Natural killer cell (primary cell): ENCODE measurements around the gene SRP68. TPM values are rescaled to one million over a fixed set of nuclear protein-coding genes. Genes with fewer than 3 reads are reported as not detected.

Experiments used
- ATAC-seq, 3 donors: fragments of 150-1000 bp in 2 of 3; fragments of 200-7000 bp in 1 of 3; cut with Tn5 transposase; 1 replicate in 1 of 3; 2 replicates in 2 of 3; pipeline ENCODE4 v1.10.0; 2021; ENCODE audit warnings: mild to moderate bottlenecking in 2 of 3, moderate library complexity in 2 of 3
- DNase-seq, 2 donors: peaks; one replicate each; pipeline versions ENCODE4 v3.0.0 to v3.0.0-alpha.2; 2013 to 2021; ENCODE audit warnings: mixed read lengths in 1 of 2
- H3K27ac ChIP-seq: one replicate; pipeline ENCODE4 v1.5.1; 2013; ENCODE audit warnings: mild to moderate bottlenecking, low read length
- H3K27me3 ChIP-seq: one replicate; pipeline ENCODE4 v1.6.1; 2013; ENCODE audit warnings: low read length; ENCODE audit not compliant: control insufficient read depth, insufficient read depth
- H3K36me3 ChIP-seq: one replicate; pipeline ENCODE4 v1.6.1; 2013; ENCODE audit warnings: low read length; ENCODE audit not compliant: control insufficient read depth, insufficient read depth
- H3K4me1 ChIP-seq: one replicate; pipeline ENCODE4 v1.6.1; 2013; ENCODE audit warnings: low read length; ENCODE audit not compliant: control insufficient read depth, insufficient read depth
- H3K4me3 ChIP-seq: one replicate; pipeline ENCODE4 v1.5.1; 2013; ENCODE audit warnings: low read length
- H3K9me3 ChIP-seq: one replicate; pipeline ENCODE4 v1.6.1; 2013; ENCODE audit warnings: low read length; ENCODE audit not compliant: control insufficient read depth, insufficient read depth
- H3K27ac Mint-ChIP-seq, 2 donors: one replicate each; pipeline ENCODE4 v1.8.0; 2022; ENCODE audit warnings: mild to moderate bottlenecking in 2 of 2, mixed read lengths in 2 of 2, moderate library complexity in 1 of 2
- H3K27me3 Mint-ChIP-seq, 2 donors: one replicate each; pipeline ENCODE4 v1.8.0; 2022; ENCODE audit warnings: low read depth in 2 of 2, mixed read lengths in 2 of 2
- H3K36me3 Mint-ChIP-seq: one replicate; pipeline ENCODE4 v1.8.0; 2022; ENCODE audit warnings: mixed read lengths
- H3K4me1 Mint-ChIP-seq, 2 donors: one replicate each; pipeline ENCODE4 v1.8.0; 2022; ENCODE audit warnings: mixed read lengths in 2 of 2
- H3K4me3 Mint-ChIP-seq: one replicate; pipeline ENCODE4 v1.8.0; 2022; ENCODE audit warnings: mild to moderate bottlenecking, moderate library complexity, mixed read lengths
- H3K9me3 Mint-ChIP-seq, 2 donors: one replicate each; pipeline ENCODE4 v1.8.0; 2022; ENCODE audit warnings: mixed read lengths in 2 of 2
- CTCF ChIP-seq: fragments of 200-600 bp; IDR thresholded peaks from one replicate; pipeline ENCODE4 v1.8.0; 2022; ENCODE audit warnings: antibody characterized with exemption
- WGBS: methylation state at CpG from one replicate; pipeline ENCODE4 v1.1.7; 2013; ENCODE audit warnings: missing lambda C conversion rate; ENCODE audit not compliant: insufficient coverage; 5-methylcytosine and 5-hydroxymethylcytosine counted together
- intact Hi-C: fragments of 100-400 bp; cut with micrococcal nuclease; formaldehyde crosslinking; loops from one replicate; pipeline ENCODE4 v1.14.2; 2022
- total RNA-seq, 4 donors: library from RNA; stranded (reverse); fragments of 120-200 nt in 1 of 4; gene quantifications; one replicate each; pipeline versions ENCODE4 v1.2.3 to v1.2.4, GENCODE V29; 2013 to 2022

SRP68 gene
- total RNA-seq, 3 donors from 2014 or later (not counting 1 experiment from before 2014, with no cell fraction given) = 57.8 to 74.4 (median 70.7) TPM

- WGBS = 94% methylated on average over 3 of the region's 6 CpGs
- intact Hi-C loops = no loop called here
These were observed 31.9 kb downstream of the SRP68 start for GRCh38 chr17:76040376-76040775.

GRCh38 chr17:76039121-76039520, 33.2 kb downstream of the SRP68 start:
- ATAC-seq = no peak
- 90% methylated on average over 6 of the region's 6 CpGs for WGBS
- peaks cover 28% of the 10 kb centered on the region for H3K36me3 Mint-ChIP-seq
- no peaks in the 10 kb centered on the region for H3K9me3 ChIP-seq
- intact Hi-C loops = no loop called here
- no peak overlapping the region for H3K4me3 ChIP-seq
- peaks cover 58% of the 10 kb centered on the region for H3K36me3 ChIP-seq
- no peaks in the 10 kb centered on the region for H3K27me3 Mint-ChIP-seq
- no peak for DNase-seq
- TF ChIP-seq CTCF = no peak
- H3K9me3 Mint-ChIP-seq = no peaks in the 10 kb centered on the region
- no peak overlapping the region for H3K27ac ChIP-seq
- no peak overlapping the region for H3K4me3 Mint-ChIP-seq
- H3K27me3 ChIP-seq = no peaks in the 10 kb centered on the region
- H3K4me1 Mint-ChIP-seq = no peaks in the 10 kb centered on the region
- H3K27ac Mint-ChIP-seq = no peak overlapping the region
- no peaks in the 10 kb centered on the region for H3K4me1 ChIP-seq

More at GRCh38 chr17:76040376-76040775, 31.9 kb downstream of the SRP68 start:
- Mint-ChIP-seq H3K27me3 (no peaks in the 10 kb centered on the region), H3K27ac (no peak overlapping the region), H3K4me1 (no peaks in the 10 kb centered on the region), H3K9me3 (no peaks in the 10 kb centered on the region), H3K4me3 (no peak overlapping the region), H3K36me3 (peaks cover 31% of the 10 kb centered on the region)
- Histone ChIP-seq H3K27ac (no peak overlapping the region), H3K27me3 (no peaks in the 10 kb centered on the region), H3K36me3 (peaks cover 70% of the 10 kb centered on the region), H3K4me1 (no peaks in the 10 kb centered on the region), H3K4me3 (no peak overlapping the region), H3K9me3 (no peaks in the 10 kb centered on the region)
- ATAC-seq (no peak), DNase-seq (no peak)
- no peak for TF ChIP-seq CTCF

GRCh38 chr17:76038050-76038449, 34.3 kb downstream of the SRP68 start:
- 94% methylated on average over 3 of the region's 3 CpGs for whole genome bisulfite sequencing
- H3K9me3 Mint-ChIP-seq = no peaks in the 10 kb centered on the region
- DNase-seq (no peak), ATAC-seq (no peak)
- no peaks in the 10 kb centered on the region for H3K27me3 ChIP-seq
- no peak for TF ChIP-seq CTCF
- H3K4me3 Mint-ChIP-seq = no peak overlapping the region
- no peak overlapping the region for H3K27ac ChIP-seq
- peaks cover 48% of the 10 kb centered on the region for H3K36me3 ChIP-seq
- intact Hi-C loops = no loop called here
- no peaks in the 10 kb centered on the region for H3K27me3 Mint-ChIP-seq
- peak overlapping the region; percentile 34 to 41 for H3K27ac Mint-ChIP-seq
- no peaks in the 10 kb centered on the region for H3K9me3 ChIP-seq
- peaks cover 21% of the 10 kb centered on the region for H3K36me3 Mint-ChIP-seq
- no peaks in the 10 kb centered on the region for H3K4me1 ChIP-seq
- no peaks in the 10 kb centered on the region for H3K4me1 Mint-ChIP-seq
- H3K4me3 ChIP-seq = no peak overlapping the region

GRCh38 chr17:76036497-76037261, 35.6 kb downstream of the SRP68 start:
- no peak for TF ChIP-seq CTCF
- H3K9me3 Mint-ChIP-seq = no peaks in the 10 kb centered on the region
- Histone ChIP-seq H3K36me3 (peaks cover 35% of the 10 kb centered on the region), H3K4me1 (no peaks in the 10 kb centered on the region), H3K27me3 (no peaks in the 10 kb centered on the region), H3K4me3 (no peak overlapping the region), H3K27ac (no peak overlapping the region), H3K9me3 (no peaks in the 10 kb centered on the region)
- no peak for ATAC-seq
- no peaks in the 10 kb centered on the region for H3K4me1 Mint-ChIP-seq
- H3K36me3 Mint-ChIP-seq = peaks cover 21% of the 10 kb centered on the region
- no peak overlapping the region for H3K4me3 Mint-ChIP-seq
- WGBS = 96% methylated on average over 22 of the region's 22 CpGs
- no peak for DNase-seq
- intact Hi-C loops = no loop called here
- no peak overlapping the region for H3K27ac Mint-ChIP-seq
- H3K27me3 Mint-ChIP-seq = no peaks in the 10 kb centered on the region
